ENCODE measurements around the gene GABARAPL2. TPM values are rescaled to one million over a fixed set of nuclear protein-coding genes. Genes with fewer than 3 reads are reported as not detected.

The GABARAPL2 gene
- total RNA-seq, 3 donors from 2014 or later, result 51.2 to 56.0 (median 53.7) TPM

DNA sequence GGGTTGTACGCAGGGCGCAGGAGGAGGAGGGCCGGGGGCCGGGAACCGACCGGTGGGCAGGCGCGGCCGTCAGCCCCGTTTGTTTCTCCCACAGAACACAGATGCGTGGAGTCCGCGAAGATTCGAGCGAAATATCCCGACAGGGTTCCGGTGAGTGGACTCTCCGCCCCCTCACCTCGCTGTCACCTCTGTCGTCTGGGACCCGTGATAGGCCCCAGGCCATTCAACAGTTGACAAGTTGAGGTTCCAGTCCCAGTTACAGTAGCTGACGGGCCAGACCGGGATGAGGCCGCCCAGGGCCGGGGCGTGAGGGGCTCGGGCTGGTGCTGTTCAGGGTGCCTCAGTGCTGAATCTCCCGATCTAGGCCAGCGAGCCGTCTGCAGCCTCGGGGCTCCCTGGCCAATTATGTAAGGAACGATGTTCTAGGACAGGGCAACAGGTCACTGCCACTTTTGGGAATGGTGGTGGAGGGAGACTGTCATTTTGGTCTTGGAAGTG, 628 bp downstream of the GABARAPL2 start:
- no peaks in the 10 kb centered on the region for H3K9me3 Mint-ChIP-seq
- H3K4me1 Mint-ChIP-seq (ENCODE audit: low read depth), result peaks cover 42% of the 10 kb centered on the region
- H3K36me3 Mint-ChIP-seq (ENCODE audit: insufficient read depth), result peaks cover 15% of the 10 kb centered on the region
- ATAC-seq, result peak; percentile 20 to 21
- H3K4me3 Mint-ChIP-seq, result peak overlapping the region; percentile 94
- no peak for DNase-seq
- peaks cover 14% of the 10 kb centered on the region for H3K27me3 Mint-ChIP-seq (ENCODE audit: low read depth)

DNA sequence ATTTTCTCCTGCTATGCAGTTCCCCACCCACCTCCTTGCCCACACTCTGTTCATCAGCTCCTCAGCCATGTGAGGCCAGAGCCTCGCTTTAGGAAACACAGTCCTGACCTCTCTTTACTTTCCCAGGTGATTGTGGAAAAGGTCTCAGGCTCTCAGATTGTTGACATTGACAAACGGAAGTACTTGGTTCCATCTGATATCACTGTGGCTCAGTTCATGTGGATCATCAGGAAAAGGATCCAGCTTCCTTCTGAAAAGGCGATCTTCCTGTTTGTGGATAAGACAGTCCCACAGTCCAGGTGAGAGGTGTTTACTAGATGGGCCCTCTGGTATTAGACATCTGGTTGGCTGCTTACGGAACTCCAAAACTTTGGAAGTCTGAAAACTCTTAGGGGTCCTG, 1.7 kb downstream of the GABARAPL2 start:
- peaks cover 15% of the 10 kb centered on the region for H3K36me3 Mint-ChIP-seq (ENCODE audit: insufficient read depth)
- DNase-seq, result no peak
- H3K9me3 Mint-ChIP-seq, result no peaks in the 10 kb centered on the region
- peaks cover 9% of the 10 kb centered on the region for H3K27me3 Mint-ChIP-seq (ENCODE audit: low read depth)
- peak overlapping the region; percentile 94 for H3K4me3 Mint-ChIP-seq
- ATAC-seq, result no peak
- H3K4me1 Mint-ChIP-seq (ENCODE audit: low read depth), result peaks cover 42% of the 10 kb centered on the region

- Mint-ChIP-seq H3K9me3 (no peaks in the 10 kb centered on the region), H3K27me3 (ENCODE audit: low read depth) (no peaks in the 10 kb centered on the region), H3K4me1 (ENCODE audit: low read depth) (peaks cover 39% of the 10 kb centered on the region), H3K36me3 (ENCODE audit: insufficient read depth) (peaks cover 26% of the 10 kb centered on the region), H3K4me3 (no peak overlapping the region)
- no peak for ATAC-seq
- DNase-seq, result no peak
These were observed 4.4 kb downstream of the GABARAPL2 start for GRCh38 chr16:75570396-75571065.

GRCh38 chr16:75572864-75573542, 6.8 kb downstream of the GABARAPL2 start:
- no peak for DNase-seq
- no peak for ATAC-seq
- H3K27me3 Mint-ChIP-seq (ENCODE audit: low read depth), result no peaks in the 10 kb centered on the region
- H3K4me1 Mint-ChIP-seq (ENCODE audit: low read depth), result peaks cover 32% of the 10 kb centered on the region
- H3K4me3 Mint-ChIP-seq, result no peak overlapping the region
- peaks cover 33% of the 10 kb centered on the region for H3K36me3 Mint-ChIP-seq (ENCODE audit: insufficient read depth)
- H3K9me3 Mint-ChIP-seq, result no peaks in the 10 kb centered on the region

DNA sequence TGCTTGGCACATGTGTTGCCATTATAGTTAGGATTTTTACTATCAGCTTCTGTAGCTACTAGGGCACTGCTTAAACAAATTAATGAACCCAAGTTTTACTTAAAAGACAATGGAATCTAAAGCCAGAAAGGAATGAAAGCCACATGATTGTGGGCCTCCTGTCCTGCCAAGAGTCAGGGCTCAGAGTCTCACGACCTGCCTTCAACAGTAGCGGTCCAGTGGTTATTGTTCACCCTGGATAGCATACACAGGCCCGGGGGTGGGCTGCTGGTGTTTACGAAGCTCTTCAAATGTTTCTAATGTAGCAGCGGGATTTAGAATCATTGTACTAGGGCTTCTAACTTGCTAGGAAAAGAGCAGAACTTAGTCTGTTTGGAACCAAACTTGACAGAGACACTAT, 7.8 kb downstream of the GABARAPL2 start:
- no peak for ATAC-seq
- no peaks in the 10 kb centered on the region for H3K27me3 Mint-ChIP-seq (ENCODE audit: low read depth)
- DNase-seq, result no peak
- H3K4me3 Mint-ChIP-seq, result no peak overlapping the region
- H3K4me1 Mint-ChIP-seq (ENCODE audit: low read depth), result peaks cover 29% of the 10 kb centered on the region
- peaks cover 31% of the 10 kb centered on the region for H3K36me3 Mint-ChIP-seq (ENCODE audit: insufficient read depth)
- H3K9me3 Mint-ChIP-seq, result no peaks in the 10 kb centered on the region

- no peak for DNase-seq
- ATAC-seq, result no peak
- no peaks in the 10 kb centered on the region for H3K27me3 Mint-ChIP-seq (ENCODE audit: low read depth)
- H3K9me3 Mint-ChIP-seq, result no peaks in the 10 kb centered on the region
- H3K36me3 Mint-ChIP-seq (ENCODE audit: insufficient read depth), result peaks cover 35% of the 10 kb centered on the region
- H3K4me3 Mint-ChIP-seq, result no peak overlapping the region
- H3K4me1 Mint-ChIP-seq (ENCODE audit: low read depth), result peaks cover 23% of the 10 kb centered on the region
These were observed 9.8 kb downstream of the GABARAPL2 start for GRCh38 chr16:75575958-75576357.

DNA sequence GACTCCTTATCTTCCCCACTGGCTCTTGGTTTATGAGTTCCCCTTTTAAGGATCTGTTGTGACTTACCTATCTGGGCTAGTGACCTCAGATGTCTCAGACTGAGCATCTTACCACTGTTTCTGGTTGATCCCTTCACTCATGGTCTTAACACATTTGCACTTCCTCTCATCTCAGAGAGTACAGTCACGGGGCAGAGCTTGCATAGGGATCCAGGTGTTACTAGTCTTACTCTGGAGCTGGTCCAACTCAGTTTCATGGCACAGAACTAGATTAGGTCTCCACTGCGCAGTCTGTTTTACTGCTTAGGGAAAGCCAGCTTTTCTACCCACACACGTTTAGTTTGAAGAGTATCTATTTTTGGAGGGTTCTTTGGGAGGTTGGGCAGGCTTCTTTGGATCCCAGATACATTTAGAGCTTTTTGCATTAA, 10.2 kb downstream of the GABARAPL2 start:
- H3K4me3 Mint-ChIP-seq, result no peak overlapping the region
- H3K36me3 Mint-ChIP-seq (ENCODE audit: insufficient read depth), result peaks cover 32% of the 10 kb centered on the region
- no peak for DNase-seq
- H3K4me1 Mint-ChIP-seq (ENCODE audit: low read depth), result peaks cover 20% of the 10 kb centered on the region
- no peaks in the 10 kb centered on the region for H3K27me3 Mint-ChIP-seq (ENCODE audit: low read depth)
- no peak for ATAC-seq
- H3K9me3 Mint-ChIP-seq, result no peaks in the 10 kb centered on the region

- no peak for ATAC-seq
These were observed 12.0 kb downstream of the GABARAPL2 start for GRCh38 chr16:75578212-75578611.

DNA sequence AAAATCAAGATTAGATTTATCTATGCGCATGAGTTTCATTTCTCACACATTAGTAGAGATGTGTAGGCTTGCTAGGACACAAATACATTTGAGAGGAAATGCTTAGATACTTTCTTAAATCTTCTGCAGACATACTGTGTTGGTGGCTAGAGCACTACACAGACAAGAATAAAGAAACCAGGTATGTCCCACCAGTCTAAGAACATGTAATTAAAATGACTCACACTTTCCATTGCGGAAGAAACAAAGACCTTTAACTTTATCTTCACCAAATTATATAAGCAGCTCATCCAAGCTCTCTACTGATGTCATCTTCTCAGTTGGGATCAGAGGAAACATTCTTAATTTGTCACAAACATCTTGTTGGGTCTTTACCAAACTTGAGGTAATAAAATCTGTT, 12.5 kb downstream of the GABARAPL2 start:
- Mint-ChIP-seq H3K9me3 (no peaks in the 10 kb centered on the region), H3K36me3 (ENCODE audit: insufficient read depth) (peaks cover 24% of the 10 kb centered on the region)
- ATAC-seq, result no peak

More at GRCh38 chr16:75578212-75578611, 12.0 kb downstream of the GABARAPL2 start:
- Mint-ChIP-seq H3K9me3 (no peaks in the 10 kb centered on the region), H3K36me3 (ENCODE audit: insufficient read depth) (peaks cover 29% of the 10 kb centered on the region), H3K4me1 (ENCODE audit: low read depth) (peaks cover 17% of the 10 kb centered on the region), H3K4me3 (no peak overlapping the region), H3K27me3 (ENCODE audit: low read depth) (no peaks in the 10 kb centered on the region)
- no peak for DNase-seq

DNA sequence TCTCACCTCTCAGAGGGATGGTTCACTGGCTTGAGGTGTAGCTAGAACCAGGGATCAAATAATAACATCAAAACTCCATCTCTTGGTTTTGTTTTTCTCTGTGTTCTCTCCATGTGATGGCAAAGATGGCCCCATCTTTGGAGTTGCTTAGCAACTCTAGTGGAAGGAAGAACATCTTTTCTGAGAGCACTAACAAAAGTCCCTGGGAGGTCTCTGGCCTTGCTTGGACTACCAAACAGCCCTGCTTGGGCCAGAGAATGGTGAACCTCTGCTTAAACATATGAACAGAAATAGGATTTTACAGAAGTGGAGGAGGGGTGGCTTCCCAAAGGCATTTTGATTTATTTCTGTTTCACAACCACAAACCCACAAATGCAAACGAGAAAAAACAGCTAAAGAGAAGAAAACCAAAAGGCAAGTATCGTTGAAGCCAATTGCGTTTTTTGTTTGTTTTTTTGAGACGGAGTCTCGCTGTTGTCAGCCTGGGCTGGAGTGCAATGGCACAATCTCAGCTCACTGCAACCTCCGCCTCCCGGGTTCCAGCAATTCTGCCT, 13.2 kb downstream of the GABARAPL2 start:
- DNase-seq, result no peak
- Mint-ChIP-seq H3K9me3 (no peaks in the 10 kb centered on the region), H3K4me3 (no peak overlapping the region), H3K4me1 (ENCODE audit: low read depth) (peaks cover 16% of the 10 kb centered on the region), H3K27me3 (ENCODE audit: low read depth) (no peaks in the 10 kb centered on the region), H3K36me3 (ENCODE audit: insufficient read depth) (peaks cover 20% of the 10 kb centered on the region)
- ATAC-seq, result no peak

More for the DNA sequence above, 12.5 kb downstream of the GABARAPL2 start:
- DNase-seq, result no peak
- H3K4me3 Mint-ChIP-seq, result no peak overlapping the region
- H3K4me1 Mint-ChIP-seq (ENCODE audit: low read depth), result peaks cover 13% of the 10 kb centered on the region
- H3K27me3 Mint-ChIP-seq (ENCODE audit: low read depth), result no peaks in the 10 kb centered on the region

DNA sequence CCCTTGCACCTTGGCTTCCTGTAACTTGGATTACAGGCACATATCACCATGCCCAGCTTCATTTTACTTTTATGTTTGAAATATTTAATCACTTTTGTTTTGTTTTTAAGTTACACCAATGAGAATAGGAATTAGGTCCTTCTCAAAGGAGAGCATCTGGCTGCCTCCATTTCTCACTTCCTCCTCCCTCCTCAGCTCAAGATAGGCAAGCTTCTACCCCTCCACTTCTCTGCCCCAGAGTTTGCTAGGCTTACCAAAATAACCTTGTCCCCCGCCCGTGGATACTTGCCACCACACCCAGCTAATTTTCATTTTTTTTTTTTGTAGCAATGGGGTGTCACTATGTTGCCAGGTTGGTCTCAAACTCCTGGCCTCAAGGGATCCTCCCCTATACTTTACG, 17.9 kb downstream of the GABARAPL2 start:
- no peak for ATAC-seq
- no peak for DNase-seq
- H3K4me3 Mint-ChIP-seq, result no peak overlapping the region
- H3K36me3 Mint-ChIP-seq (ENCODE audit: insufficient read depth), result peaks cover 13% of the 10 kb centered on the region
- H3K9me3 Mint-ChIP-seq, result no peaks in the 10 kb centered on the region
- no peaks in the 10 kb centered on the region for H3K27me3 Mint-ChIP-seq (ENCODE audit: low read depth)
- peaks cover 9% of the 10 kb centered on the region for H3K4me1 Mint-ChIP-seq (ENCODE audit: low read depth)

GRCh38 chr16:75588716-75589115, 22.5 kb downstream of the GABARAPL2 start:
- H3K27me3 Mint-ChIP-seq (ENCODE audit: low read depth), result no peaks in the 10 kb centered on the region
- H3K4me1 Mint-ChIP-seq (ENCODE audit: low read depth), result peaks cover 9% of the 10 kb centered on the region
- H3K36me3 Mint-ChIP-seq (ENCODE audit: insufficient read depth), result peaks cover 6% of the 10 kb centered on the region

DNA sequence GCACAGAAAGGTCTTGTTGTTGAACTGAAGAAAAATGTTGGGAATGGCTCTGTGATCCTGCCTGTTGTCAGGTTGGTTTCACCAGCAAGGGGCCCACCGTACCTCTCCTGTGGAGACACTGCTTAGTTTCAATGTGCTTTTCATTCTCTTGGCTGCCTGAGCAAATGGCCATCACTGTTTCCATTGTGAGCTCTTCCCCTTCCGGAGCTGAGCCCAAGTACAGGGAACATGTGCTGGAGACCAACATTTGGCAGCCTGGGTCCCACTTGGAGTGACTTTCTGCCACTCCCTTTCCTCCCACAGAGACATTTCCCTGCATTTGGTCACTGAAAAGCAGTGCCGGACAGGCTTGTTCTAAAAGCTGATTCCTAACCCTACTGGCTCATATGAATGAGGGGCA, 23.1 kb downstream of the GABARAPL2 start:
- Mint-ChIP-seq H3K36me3 (ENCODE audit: insufficient read depth) (peaks cover 6% of the 10 kb centered on the region), H3K27me3 (ENCODE audit: low read depth) (no peaks in the 10 kb centered on the region)
- ATAC-seq, result no peak

More at GRCh38 chr16:75588716-75589115, 22.5 kb downstream of the GABARAPL2 start:
- no peak overlapping the region for H3K4me3 Mint-ChIP-seq
- ATAC-seq, result no peak
- DNase-seq, result no peak
- no peaks in the 10 kb centered on the region for H3K9me3 Mint-ChIP-seq

DNA sequence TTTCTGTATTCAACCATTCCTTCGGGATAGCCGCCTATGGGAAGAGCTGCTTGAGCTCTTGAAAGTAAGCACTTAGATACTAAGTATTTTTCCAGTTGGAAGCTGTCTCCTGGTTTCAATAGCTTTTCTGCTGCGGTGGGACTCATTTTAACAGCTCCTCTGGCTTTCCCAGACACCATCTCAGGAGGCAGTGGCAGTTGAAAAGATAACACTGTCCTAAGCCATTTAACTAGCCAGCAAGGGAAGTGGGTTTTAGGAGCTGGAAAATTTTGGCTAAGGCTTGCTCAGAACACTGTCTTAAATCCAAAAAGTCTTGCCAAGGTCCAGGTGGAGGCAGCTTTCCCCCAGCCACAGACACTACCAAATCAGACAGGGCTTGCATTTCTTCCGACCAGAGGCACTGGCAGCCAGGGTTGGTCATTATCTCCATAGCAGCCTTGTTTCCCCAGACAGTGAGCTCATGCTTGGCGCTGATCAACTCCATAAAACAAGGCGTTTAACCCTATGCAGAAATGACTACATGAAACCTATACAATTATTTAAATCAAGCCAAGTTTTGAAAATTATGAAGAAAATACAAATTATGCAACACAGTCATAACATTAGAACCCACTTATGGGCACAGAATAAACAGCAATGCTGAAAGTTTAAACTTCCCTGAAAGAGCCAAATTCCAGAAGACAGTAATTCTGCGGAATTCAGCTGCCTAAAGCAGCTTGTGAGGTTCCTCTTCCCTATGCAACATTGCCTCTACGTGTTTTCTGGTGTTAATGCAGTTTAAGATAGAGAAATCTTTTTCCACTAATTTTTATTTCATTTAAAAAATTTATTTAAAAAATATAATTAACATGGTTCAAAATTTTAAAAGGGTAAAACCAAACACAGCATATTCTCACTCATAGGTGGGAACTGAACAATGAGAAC, 25.0 kb downstream of the GABARAPL2 start:
- no peaks in the 10 kb centered on the region for H3K9me3 Mint-ChIP-seq
- no peak for ATAC-seq
- H3K4me3 Mint-ChIP-seq, result no peak overlapping the region
- peaks cover 6% of the 10 kb centered on the region for H3K36me3 Mint-ChIP-seq (ENCODE audit: insufficient read depth)
- no peak for DNase-seq
- H3K4me1 Mint-ChIP-seq (ENCODE audit: low read depth), result peaks cover 2% of the 10 kb centered on the region
- H3K27me3 Mint-ChIP-seq (ENCODE audit: low read depth), result no peaks in the 10 kb centered on the region

More for the DNA sequence above, 23.1 kb downstream of the GABARAPL2 start:
- Mint-ChIP-seq H3K4me3 (no peak overlapping the region), H3K9me3 (no peaks in the 10 kb centered on the region), H3K4me1 (ENCODE audit: low read depth) (peaks cover 7% of the 10 kb centered on the region)
- DNase-seq, result no peak

Measured in activated T-cell treated with anti-CD3 and anti-CD28 coated beads, Interleukin-2, amount 50 U/mL, for 4 hours (primary cell).